Tongue (tissue), 2 donors: ENCODE data around the gene FOXP4. TPM values are rescaled to one million over a fixed set of nuclear protein-coding genes. Genes with fewer than 3 reads are reported as not detected.

Experiments used
- DNase-seq: peaks from one replicate; pipeline ENCODE4 v3.0.0-alpha.2; 2015
- total RNA-seq: library from RNA; depleted of rRNA; stranded (reverse); fragments of >200 nt; gene quantifications from one replicate; pipeline ENCODE4 v1.2.3, GENCODE V29; 2014

The FOXP4 gene
- total RNA-seq, result 4.1 TPM

GRCh38 chr6:41545703-41546474, at the start of gene FOXP4:
FOXP4 (plus strand) TSS chr6:41546381; CDS start chr6:41565761, 19,380 bp downstream.
- DNase-seq, result peak; percentile 97

- no peak for DNase-seq
Measured at GRCh38 chr6:41497573-41497972, 48.6 kb upstream of the FOXP4 start.

GRCh38 chr6:41497994-41498393, 48.2 kb upstream of the FOXP4 start:
- DNase-seq, result no peak

- no peak for DNase-seq
Measured at GRCh38 chr6:41498968-41499599, 47.1 kb upstream of the FOXP4 start.

- no peak for DNase-seq
Measured at GRCh38 chr6:41500561-41500960, 45.6 kb upstream of the FOXP4 start.

- DNase-seq, result peak; percentile 47
Measured at GRCh38 chr6:41502566-41502916, 43.6 kb upstream of the FOXP4 start.

GRCh38 chr6:41502917-41503671, 43.1 kb upstream of the FOXP4 start:
- DNase-seq, result peak; percentile 83

- peak; percentile 74 for DNase-seq
Measured at GRCh38 chr6:41503827-41504465, 42.2 kb upstream of the FOXP4 start.

GRCh38 chr6:41504466-41505121, 41.6 kb upstream of the FOXP4 start:
- DNase-seq, result peak; percentile 49

- peak; percentile 93 for DNase-seq
Measured at GRCh38 chr6:41505122-41506049, 40.8 kb upstream of the FOXP4 start.

- no peak for DNase-seq
Measured at GRCh38 chr6:41508479-41508878, 37.7 kb upstream of the FOXP4 start.

GRCh38 chr6:41509580-41509979, 36.6 kb upstream of the FOXP4 start:
- no peak for DNase-seq

GRCh38 chr6:41511443-41512060, 34.6 kb upstream of the FOXP4 start:
- no peak for DNase-seq

GRCh38 chr6:41512146-41512701, 34.0 kb upstream of the FOXP4 start:
- no peak for DNase-seq

GRCh38 chr6:41515995-41516394, 30.2 kb upstream of the FOXP4 start:
- no peak for DNase-seq

- peak; percentile 46 for DNase-seq
Measured at GRCh38 chr6:41518118-41518517, 28.1 kb upstream of the FOXP4 start.

- no peak for DNase-seq
Measured at GRCh38 chr6:41519305-41519744, 26.9 kb upstream of the FOXP4 start.

- DNase-seq, result no peak
Measured at GRCh38 chr6:41519745-41520699, 26.2 kb upstream of the FOXP4 start.
